Activated CD4-positive, alpha-beta T cell treated with anti-CD3 and anti-CD28 coated beads, Interleukin-2, amount 10 ng/mL, durations not matched to agents 24 days and 14 days (primary cell): Measurements from ENCODE around the gene NOTCH4. TPM values are rescaled to one million over a fixed set of nuclear protein-coding genes. Genes with fewer than 3 reads are reported as not detected.
"Not testable (repeated sequence)": the region's sequence is repeated elsewhere in the genome, so short reads cannot be mapped to it uniquely, and the experiment has no call there.

Experiments
- DNase-seq: peaks from one replicate; pipeline ENCODE4 v3.0.0; 2022
- H3K27ac Mint-ChIP-seq: one replicate; pipeline ENCODE4 v1.8.0; 2022; ENCODE audit warnings: mild to moderate bottlenecking, mixed read lengths
- H3K27me3 Mint-ChIP-seq: one replicate; pipeline ENCODE4 v1.8.0; 2022; ENCODE audit warnings: mixed read lengths
- H3K36me3 Mint-ChIP-seq: one replicate; pipeline ENCODE4 v1.8.0; 2022; ENCODE audit warnings: low read depth, mild to moderate bottlenecking, mixed read lengths
- H3K4me1 Mint-ChIP-seq: one replicate; pipeline ENCODE4 v1.8.0; 2021; ENCODE audit warnings: mixed read lengths
- H3K4me3 Mint-ChIP-seq: one replicate; pipeline ENCODE4 v1.8.0; 2022; ENCODE audit warnings: mild to moderate bottlenecking, moderate library complexity, mixed read lengths
- H3K9me3 Mint-ChIP-seq: one replicate; pipeline ENCODE4 v1.8.0; 2021; ENCODE audit warnings: mixed read lengths
- intact Hi-C: fragments of 100-400 bp; cut with micrococcal nuclease; formaldehyde crosslinking; loops from one replicate; pipeline ENCODE4 v1.15.1; 2023
- total RNA-seq: library from RNA; stranded (reverse); gene quantifications from 2 replicates; pipeline ENCODE4 v1.2.3, GENCODE V29; 2022

Gene NOTCH4
- total RNA-seq, result 0.28 and 0.37 TPM in 2 replicates

DNA sequence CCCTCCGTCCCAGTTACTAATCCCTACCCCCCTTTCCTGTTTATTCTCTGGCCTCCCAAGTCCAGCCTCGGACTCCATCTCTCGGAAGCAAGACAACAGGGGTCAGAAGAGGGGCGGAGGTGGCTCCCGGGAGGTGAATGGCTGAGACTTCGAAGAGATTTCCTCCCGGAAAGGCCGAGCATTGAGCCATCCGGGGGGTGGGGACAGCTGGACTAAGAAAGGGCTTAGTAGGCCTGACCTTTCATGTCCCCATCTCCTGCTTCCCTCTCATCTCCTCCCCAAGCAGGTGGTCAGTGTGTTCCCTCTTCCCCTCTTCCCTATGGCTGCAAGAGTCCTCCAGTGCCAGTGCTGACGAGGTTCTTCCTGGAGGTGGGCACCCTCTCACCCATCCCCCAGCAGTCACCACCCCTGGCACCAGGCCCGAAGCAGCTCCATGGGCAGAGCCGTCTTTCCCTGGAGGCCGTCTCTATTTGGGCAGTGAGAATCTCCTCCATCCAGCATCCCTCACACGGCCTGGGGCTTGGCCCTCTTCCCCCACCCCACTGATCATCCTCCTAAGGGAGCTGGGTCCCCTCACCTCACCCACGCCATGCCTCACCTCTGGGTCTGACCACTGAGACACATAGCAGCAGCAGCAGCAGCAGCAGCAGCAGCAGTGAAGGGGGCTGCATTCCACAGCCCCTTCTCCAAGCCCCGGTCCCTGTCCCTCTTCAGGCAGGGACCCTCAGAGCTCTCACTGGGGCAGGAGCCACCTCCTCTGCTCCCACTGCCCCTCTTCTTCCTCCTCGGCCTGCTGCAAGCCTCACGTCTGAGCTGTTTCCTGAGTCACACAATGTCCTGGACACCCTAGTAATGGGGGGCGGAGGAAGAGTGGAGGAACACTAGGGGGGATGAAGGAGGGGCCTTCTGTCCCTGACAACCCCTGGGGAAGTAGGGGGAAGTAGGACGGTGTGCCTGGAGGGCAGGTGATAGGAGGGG lies at the start of gene NOTCH4:
NOTCH4 (minus strand) TSS at position 810 of the 978 bp plus-strand sequence; CDS start at position 671, 139 bp downstream.
- Mint-ChIP-seq H3K36me3 (no peaks in the 10 kb centered on the region), H3K9me3 (no peaks in the 10 kb centered on the region), H3K27ac (no peak within 1 kb of the TSS)

DNA sequence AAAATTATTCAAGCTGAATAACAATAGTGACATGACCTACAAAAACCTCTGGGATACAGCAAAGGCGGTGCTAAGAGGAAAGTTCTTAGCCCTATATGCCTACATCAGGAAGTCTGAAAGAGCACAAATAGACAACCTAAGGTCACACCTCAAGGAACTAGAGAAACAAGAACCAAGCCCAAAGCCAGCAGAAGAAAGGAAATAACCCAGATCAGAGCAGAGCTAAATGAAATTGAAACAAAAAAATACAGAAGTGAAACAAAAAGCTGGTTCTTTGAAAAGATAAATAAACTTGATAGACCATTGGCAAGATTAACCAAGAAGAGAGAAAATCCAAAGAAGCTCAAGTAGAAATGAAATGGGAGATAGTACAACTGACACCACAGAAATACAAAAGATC lies 47.6 kb upstream of the NOTCH4 start:
- peak overlapping the region; percentile 43 for H3K27ac Mint-ChIP-seq
- peak overlapping the region; percentile 46 for H3K4me3 Mint-ChIP-seq
- H3K27me3 Mint-ChIP-seq, result peaks cover 31% of the 10 kb centered on the region
- intact Hi-C loops, result no loop called here
- H3K36me3 Mint-ChIP-seq, result peaks cover 5% of the 10 kb centered on the region
- peaks cover 23% of the 10 kb centered on the region for H3K4me1 Mint-ChIP-seq
- peak; percentile 74 for DNase-seq
- H3K9me3 Mint-ChIP-seq, result peaks cover 21% of the 10 kb centered on the region

More for the DNA sequence above, at the start of gene NOTCH4:
- DNase-seq, result no peak
- Mint-ChIP-seq H3K4me3 (no peak within 1 kb of the TSS), H3K4me1 (peaks cover 8% of the 10 kb centered on the region), H3K27me3 (peaks cover 1% of the 10 kb centered on the region)
- intact Hi-C loops, result no loop called here

DNA sequence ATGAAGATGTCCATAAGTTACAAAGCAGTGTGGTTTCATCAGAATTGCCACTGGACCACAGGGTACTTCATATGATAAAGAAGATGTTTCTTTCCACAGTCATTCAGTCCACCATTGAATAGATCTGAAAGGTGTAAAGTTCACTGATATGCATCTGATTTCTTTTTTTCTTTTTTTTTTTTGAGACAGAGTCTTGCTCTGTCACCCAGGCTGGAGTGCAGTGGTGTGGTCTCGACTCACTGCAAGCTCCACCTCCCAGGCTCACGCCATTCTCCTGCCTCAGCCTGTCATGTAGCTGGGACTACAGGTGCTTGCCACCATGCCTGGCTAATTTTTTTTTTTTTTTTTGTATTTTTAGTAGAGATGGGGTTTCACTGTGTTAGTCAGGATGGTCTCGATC lies 44.6 kb upstream of the NOTCH4 start:
- Mint-ChIP-seq H3K4me1 (peaks cover 20% of the 10 kb centered on the region), H3K27me3 (peaks cover 32% of the 10 kb centered on the region), H3K9me3 (peaks cover 18% of the 10 kb centered on the region)
- H3K27ac Mint-ChIP-seq, intact Hi-C loops, H3K4me3 Mint-ChIP-seq, DNase-seq, H3K36me3 Mint-ChIP-seq: not testable (repeated sequence)

DNA sequence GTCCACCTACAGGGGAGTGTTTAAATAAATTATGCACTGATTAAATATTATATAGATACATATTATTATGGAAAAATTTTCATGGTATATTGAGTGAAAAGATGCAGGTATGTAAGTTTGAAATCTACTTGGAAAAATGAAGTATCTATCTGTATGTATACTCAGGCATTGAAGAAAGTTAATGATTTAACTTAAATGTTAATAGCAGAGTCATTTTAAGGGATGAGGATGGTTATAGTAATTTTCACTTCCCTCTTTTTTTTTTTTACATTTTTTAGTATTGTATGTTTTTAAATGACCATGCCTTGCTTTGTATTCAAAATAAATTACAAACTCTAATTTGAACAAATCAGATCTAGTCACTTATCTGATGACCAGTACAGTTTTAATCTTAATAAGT lies 43.2 kb upstream of the NOTCH4 start:
- Mint-ChIP-seq H3K36me3 (peaks cover 3% of the 10 kb centered on the region), H3K4me3 (no peak overlapping the region), H3K27me3 (peaks cover 22% of the 10 kb centered on the region), H3K9me3 (peaks cover 10% of the 10 kb centered on the region), H3K27ac (no peak overlapping the region), H3K4me1 (peaks cover 12% of the 10 kb centered on the region)
- no peak for DNase-seq
- intact Hi-C loops, result no loop called here

DNA sequence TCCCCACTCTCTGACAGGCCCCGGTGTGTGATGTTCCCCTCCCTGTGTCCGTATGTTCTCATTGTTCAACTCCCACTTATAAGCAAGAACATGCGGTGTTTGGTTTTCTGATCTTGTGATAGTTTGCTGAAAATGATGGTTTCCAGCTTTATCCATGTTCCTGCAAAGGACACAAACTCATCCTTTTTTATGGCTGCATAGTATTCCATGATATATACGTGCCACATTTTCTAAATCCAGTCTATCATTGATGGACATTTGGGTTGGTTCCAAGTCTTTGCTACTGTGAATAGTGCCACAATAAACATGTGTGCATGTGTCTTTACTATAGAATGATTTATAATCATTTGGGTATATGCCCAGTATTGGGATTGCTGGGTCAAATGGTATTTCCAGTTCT lies 33.4 kb upstream of the NOTCH4 start:
- Mint-ChIP-seq H3K9me3 (peaks cover 19% of the 10 kb centered on the region), H3K4me1 (peaks cover 18% of the 10 kb centered on the region), H3K27me3 (peaks cover 52% of the 10 kb centered on the region)
- H3K4me3 Mint-ChIP-seq, H3K36me3 Mint-ChIP-seq, H3K27ac Mint-ChIP-seq, DNase-seq: not testable (repeated sequence)
- intact Hi-C loops, result loop anchor here (5.0 kb wide), 1 partner anchor 110 kb away; no protein-coding TSS in a partner anchor

DNA sequence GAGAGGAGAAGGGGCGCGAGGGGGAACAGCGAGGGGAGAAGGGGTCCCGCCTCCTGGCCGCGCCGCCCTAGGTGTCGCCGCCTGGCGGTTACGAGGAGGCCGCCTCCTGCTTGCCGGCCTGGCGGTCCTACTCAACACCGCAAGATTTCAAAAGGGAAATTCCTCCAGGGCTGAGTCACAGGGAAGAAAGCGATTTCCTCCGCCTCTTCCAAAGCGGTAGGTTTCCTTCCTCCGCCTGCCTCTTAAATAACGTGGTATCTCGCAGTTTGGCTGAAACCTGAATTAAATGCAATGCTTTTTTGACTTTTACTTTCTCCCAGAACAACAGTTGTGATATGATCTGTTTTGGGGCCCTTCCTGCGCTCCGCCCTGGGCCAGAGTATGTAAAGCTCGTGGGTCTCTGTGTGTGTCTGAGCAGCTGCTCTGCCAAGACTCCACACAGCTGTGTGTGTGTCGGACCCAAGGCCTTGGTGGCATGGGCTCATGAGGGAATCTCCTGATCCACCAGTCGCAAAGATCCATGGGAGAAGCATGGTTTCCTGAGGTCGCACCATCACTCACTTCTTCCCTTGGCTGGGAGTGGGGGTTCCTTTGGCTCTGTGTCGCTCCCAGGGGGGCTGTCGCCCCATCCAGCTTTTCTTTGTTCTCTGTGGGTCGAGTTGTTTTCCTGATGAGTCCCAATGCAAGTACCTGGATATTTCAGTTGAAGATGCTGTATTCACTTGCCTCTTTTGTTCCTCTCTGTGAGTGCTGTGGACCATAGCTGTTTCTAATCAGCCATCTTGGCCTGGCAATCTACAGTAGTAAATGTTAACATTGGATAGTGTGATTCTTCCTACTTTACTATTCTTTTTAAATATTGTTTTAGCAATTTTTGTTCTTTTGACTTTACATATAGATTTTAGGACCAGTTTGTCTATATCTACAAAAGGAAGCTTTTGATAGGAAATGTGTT lies 31.6 kb upstream of the NOTCH4 start:
- Mint-ChIP-seq H3K9me3 (peaks cover 10% of the 10 kb centered on the region), H3K4me1 (peaks cover 22% of the 10 kb centered on the region), H3K36me3 (no peaks in the 10 kb centered on the region), H3K27ac (peak overlapping the region; percentile 31), H3K4me3 (peak overlapping the region; percentile 58), H3K27me3 (peaks cover 49% of the 10 kb centered on the region)
- peak; percentile 85 for DNase-seq
- intact Hi-C loops, result loop anchor here (5.0 kb wide), 1 partner anchor 112 kb away; no protein-coding TSS in a partner anchor

DNA sequence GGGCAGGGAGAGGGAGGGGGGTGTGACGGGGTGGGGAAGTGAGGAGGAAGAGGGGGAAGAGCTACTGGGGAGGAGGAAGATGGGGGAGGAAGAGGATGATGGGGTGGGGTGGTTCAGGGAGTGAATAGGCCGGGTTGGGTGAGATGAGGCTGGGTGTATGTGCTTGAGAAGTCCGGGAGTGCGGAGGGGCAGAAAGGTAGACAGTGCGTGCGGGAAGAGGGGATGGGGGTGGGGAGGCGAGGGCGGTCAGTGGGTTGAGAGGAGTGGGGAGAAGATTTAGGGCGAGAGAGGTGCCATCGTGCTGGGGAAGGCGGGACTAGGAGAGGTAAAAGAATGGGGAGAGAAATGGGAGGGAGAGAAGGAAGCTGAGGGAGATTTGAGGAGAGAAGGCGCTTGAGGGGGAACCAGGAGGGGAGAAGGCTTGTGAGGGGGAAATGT lies 30.9 kb upstream of the NOTCH4 start:
- H3K9me3 Mint-ChIP-seq, result peaks cover 9% of the 10 kb centered on the region
- peaks cover 22% of the 10 kb centered on the region for H3K4me1 Mint-ChIP-seq
- intact Hi-C loops, result loop anchor here (5.0 kb wide), 2 partner anchors 113 to 413 kb away; partner anchors contain the start of gene HLA-DQB1
- peak overlapping the region; percentile 31 for H3K27ac Mint-ChIP-seq
- DNase-seq, result no peak
- H3K36me3 Mint-ChIP-seq, result no peaks in the 10 kb centered on the region
- H3K27me3 Mint-ChIP-seq, result peaks cover 42% of the 10 kb centered on the region
- peak overlapping the region; percentile 58 for H3K4me3 Mint-ChIP-seq

DNA sequence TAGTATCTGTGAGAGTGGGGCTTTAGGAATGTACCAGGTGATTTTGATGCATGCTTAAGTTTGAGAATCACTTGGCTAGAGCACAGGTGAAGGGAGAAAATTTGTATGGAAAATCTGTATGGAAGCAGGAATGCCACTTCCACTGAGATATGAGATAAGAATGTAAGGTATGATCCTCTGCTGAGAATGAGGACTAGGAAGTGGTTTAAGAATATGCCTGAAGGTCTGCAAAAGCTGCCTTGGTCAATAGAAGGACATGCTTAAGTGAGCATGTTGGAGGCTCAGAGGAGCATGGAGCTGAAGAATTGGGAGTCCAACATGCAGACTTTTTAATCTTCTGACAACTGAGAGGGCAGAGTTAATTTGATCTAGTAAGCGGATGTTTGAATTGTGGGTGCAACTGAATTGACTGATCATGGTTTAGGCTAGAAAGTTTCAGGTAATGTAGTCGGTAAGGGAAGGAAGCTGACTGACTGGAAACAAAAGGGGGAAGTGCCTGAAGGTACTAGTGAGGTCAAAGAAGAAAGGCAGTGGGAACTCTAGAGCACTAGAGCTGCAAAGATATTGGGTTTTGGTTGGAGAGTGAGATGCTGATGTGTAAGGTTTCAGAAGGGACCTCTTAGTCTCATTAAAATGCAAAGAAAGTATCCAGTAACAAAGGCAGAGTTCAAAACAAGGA lies 28.6 kb upstream of the NOTCH4 start:
- Mint-ChIP-seq H3K27me3 (peaks cover 30% of the 10 kb centered on the region), H3K9me3 (no peaks in the 10 kb centered on the region), H3K4me3 (no peak overlapping the region), H3K27ac (no peak overlapping the region), H3K4me1 (peaks cover 22% of the 10 kb centered on the region), H3K36me3 (no peaks in the 10 kb centered on the region)
- no peak for DNase-seq
- intact Hi-C loops, result loop anchor here (5.0 kb wide), 1 partner anchor 415 kb away; the partner anchor contains the start of gene HLA-DQB1

DNA sequence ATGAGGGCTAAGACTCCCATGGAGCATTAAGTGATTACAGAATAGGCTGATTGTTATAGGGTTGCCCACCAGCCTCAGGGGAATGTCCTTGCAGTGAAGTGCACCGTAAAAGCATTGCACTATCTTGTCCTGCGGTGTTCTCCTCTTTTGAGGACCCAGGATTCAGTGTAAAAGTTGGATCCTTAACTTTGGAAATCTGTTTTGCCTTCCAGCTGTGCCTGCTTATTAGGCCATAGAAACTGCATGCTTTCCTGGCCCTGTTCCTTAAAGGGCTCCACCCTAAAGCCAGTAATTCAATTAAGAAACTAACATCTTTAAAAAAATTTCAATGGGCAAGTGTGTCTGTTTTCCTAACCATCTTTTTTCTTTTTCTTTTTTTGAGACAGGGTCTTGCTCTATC lies 25.4 kb upstream of the NOTCH4 start:
- intact Hi-C loops, result loop anchor here (5.0 to 10.0 kb wide), 2 partner anchors 163 to 546 kb away; no protein-coding TSS in a partner anchor
- Mint-ChIP-seq H3K27me3 (peaks cover 27% of the 10 kb centered on the region), H3K9me3 (no peaks in the 10 kb centered on the region), H3K36me3 (no peaks in the 10 kb centered on the region), H3K4me1 (peaks cover 16% of the 10 kb centered on the region), H3K4me3 (no peak overlapping the region), H3K27ac (no peak overlapping the region)
- no peak for DNase-seq

DNA sequence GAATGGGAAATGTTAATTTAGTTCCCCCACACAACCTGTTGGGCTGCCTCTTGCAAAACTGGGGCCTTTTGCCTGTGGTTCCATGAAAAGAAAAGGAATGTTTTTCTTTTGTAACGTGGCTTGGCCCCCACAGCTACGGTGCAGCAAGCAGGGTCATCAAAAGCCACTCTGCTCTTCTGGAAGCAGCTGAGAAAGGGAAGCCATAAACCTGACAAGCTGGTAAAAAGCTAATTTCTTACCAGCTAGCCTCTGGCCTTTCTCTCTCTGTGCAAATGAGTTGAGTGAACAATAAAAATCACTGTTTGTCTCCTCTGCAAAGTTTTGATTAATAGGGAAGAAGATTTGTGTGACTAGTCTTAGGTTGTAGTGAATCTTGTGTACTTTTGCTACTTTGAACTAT lies 23.5 kb upstream of the NOTCH4 start:
- intact Hi-C loops, result loop anchor here (5.0 to 10.0 kb wide), 2 partner anchors 165 to 547 kb away; no protein-coding TSS in a partner anchor
- no peak for DNase-seq
- H3K27ac Mint-ChIP-seq, result no peak overlapping the region
- H3K9me3 Mint-ChIP-seq, result no peaks in the 10 kb centered on the region
- peaks cover 13% of the 10 kb centered on the region for H3K4me1 Mint-ChIP-seq
- H3K36me3 Mint-ChIP-seq, result no peaks in the 10 kb centered on the region
- H3K27me3 Mint-ChIP-seq, result peaks cover 34% of the 10 kb centered on the region
- no peak overlapping the region for H3K4me3 Mint-ChIP-seq

DNA sequence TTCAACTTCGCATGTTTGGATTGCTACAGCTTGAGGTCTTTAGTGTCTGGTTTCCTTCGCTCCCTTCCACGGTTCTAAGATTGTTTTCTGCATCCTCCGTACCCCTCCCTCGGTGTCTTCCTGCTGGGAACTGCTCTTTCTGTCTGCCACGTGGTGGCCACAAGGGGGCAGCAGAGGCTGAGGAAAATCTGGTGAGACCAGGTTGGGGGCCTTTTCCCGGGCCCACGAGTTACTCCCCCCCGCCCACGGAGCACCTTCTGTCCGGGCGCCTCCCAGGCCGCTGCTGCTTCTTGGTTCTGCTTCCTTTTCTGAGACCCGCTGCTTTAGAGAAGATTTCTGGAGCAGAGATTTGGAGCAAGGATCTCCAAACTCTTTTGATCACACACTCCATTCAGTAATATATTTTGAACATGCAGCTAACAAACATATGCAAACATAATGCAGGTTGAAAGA lies 21.1 kb upstream of the NOTCH4 start:
- peak; percentile 91 for DNase-seq
- Mint-ChIP-seq H3K4me3 (peak overlapping the region; percentile 44), H3K27me3 (peaks cover 27% of the 10 kb centered on the region), H3K27ac (no peak overlapping the region), H3K36me3 (no peaks in the 10 kb centered on the region), H3K9me3 (no peaks in the 10 kb centered on the region), H3K4me1 (peaks cover 24% of the 10 kb centered on the region)
- intact Hi-C loops, result loop anchor here (5.0 to 10.0 kb wide), 2 partner anchors 167 to 550 kb away; no protein-coding TSS in a partner anchor

DNA sequence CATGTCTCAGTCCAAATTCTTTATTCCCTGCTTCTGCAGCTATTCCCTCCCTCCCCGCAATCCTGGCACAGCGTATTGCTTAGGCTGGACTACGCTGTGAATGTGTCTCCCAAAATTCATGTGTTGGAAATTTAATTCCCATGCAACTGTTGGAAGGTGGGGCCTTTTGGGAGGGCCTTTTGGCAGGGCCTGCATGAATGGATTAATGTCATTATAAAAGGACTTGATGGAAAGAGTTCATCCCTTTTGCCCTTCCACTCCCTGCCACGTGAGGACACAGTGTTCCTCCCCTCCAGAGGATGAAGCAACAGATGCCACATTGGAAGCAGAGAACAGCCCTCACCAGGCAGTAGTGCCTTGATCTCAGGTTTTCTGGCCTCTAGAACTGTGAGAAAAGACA lies 20.4 kb upstream of the NOTCH4 start:
- H3K36me3 Mint-ChIP-seq, result no peaks in the 10 kb centered on the region
- DNase-seq, result no peak
- peaks cover 27% of the 10 kb centered on the region for H3K27me3 Mint-ChIP-seq
- intact Hi-C loops, result loop anchor here (10.0 kb wide), 1 partner anchor 551 kb away; no protein-coding TSS in a partner anchor
- no peak overlapping the region for H3K27ac Mint-ChIP-seq
- H3K4me1 Mint-ChIP-seq, result peaks cover 24% of the 10 kb centered on the region
- no peaks in the 10 kb centered on the region for H3K9me3 Mint-ChIP-seq
- no peak overlapping the region for H3K4me3 Mint-ChIP-seq
